ENCODE data around the gene GRM4.

GRM4 gene

DNA sequence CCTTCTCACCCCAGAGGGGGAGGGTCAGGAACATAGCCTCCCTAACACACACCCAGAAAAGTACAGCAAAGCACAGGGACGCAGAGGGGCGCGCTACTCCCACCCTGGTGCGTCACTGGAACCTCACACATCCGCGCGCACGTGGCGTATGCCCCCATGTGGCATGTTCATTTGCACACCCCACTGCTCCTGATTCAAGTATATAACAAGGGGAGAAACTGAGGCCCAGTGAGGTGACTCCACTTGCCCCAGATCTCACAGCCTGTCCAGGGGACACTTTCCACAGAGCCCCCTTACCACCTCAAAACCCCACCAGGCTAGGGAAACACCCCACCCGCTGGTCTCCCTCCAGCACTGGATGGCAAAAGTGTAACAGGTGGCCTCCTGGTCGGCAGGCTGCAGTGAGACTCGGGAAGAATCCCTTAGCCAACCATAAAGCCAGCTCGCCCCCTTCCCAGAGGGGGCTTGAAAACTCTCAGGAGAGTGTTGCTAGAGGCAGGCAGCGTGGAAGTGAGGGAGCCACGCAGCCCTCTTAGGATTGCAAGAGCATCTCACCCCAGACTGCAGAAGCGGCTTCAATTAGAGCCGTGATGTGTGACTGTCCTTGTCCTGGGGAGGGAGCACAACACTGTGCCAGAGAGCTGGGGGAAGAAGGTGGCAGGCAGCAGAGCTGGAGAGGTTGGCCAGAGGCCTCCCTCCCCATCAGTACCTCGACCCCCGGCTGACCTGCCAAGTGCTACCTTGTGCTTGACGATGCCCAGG is at the start of gene GRM4:
Gene GRM4 (minus strand): TSS at position 67 of the 762 bp plus-strand sequence. CDS start 12,591 bp downstream, outside the sequence.
- DNase-seq: peak; percentile 50

DNA sequence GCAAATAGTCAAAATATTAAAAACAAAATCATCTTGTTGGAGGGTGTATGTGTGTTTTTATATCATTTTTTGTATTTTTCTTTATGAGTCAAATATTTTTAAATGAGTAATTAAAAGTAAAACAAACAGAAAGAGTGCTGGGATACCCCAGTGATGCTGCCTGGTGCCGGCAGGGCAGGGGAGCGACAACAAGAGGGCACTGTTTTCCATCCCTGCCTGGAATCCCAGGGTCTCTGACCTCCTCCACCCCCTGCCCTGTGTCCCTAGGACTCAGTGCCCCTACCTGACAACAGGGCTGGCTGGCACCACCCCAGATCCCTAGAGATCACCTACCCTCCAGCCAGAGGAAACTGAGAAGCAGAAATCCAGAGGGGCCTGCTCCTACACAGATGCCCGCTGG is 48.9 kb upstream of the GRM4 start:
- no peak for DNase-seq

DNA sequence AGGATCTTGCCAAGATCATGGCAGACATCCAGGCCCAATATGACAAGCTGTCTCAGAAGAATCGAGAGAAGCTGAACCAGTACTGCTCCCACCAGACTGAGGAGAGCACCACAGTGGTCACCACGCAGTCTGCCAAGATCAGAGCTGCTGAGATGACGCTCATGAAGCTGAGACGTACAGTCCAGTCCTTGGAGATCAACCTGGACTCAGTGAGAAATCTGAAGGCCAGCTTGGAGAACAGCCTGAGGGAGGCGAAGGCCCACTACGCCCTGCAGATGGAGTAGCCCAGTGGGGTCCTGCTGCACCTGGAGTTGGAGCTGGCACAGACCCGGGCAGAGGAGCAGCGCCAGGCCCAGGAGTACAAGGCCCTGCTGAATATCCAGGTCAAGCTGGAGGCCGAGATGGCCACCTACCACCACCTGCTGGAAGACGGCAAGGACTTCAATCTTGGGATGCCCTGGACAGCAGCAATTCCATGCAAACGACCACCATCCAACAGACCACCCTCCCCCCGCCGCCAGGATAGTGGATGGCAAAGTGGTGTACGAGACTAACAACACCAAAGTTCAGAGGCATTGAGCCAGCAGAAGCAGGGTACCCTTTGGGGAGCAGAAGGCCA is 44.7 kb upstream of the GRM4 start:
- DNase-seq: peak; percentile 59

DNA sequence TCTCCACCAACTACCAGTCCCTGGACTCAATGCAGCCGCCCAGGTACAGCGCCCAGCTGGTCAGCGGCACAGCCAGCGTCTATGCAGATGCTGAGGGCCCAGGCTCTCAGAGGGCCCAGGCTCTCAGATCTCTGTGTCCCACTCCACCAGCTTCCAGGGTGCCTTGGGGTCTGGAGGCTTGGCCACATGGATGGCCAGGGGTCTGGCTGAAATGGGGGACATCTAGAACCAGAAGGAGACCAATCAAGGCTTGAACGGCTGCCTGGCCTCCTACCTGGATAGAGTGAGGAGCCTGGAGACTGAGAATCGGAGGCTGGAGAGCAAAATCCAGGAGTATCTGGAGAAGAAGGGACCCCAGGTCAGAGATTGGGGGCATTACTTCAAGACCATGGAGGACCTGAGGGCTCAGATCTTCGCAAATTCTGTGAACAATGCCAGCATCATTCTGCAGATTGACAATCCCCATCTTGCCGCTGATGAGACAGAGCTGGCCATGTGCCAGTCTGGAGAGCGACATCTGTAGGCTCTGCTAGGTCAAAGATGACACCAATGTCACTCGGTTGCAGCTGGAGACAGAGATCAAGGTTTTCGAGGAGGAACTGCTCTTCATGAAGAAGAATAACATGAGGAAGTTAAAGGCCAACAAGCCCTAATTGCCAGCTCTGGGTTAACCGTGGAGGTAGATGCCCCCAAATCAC is 44.1 kb upstream of the GRM4 start:
- DNase-seq: peak; percentile 37

DNA sequence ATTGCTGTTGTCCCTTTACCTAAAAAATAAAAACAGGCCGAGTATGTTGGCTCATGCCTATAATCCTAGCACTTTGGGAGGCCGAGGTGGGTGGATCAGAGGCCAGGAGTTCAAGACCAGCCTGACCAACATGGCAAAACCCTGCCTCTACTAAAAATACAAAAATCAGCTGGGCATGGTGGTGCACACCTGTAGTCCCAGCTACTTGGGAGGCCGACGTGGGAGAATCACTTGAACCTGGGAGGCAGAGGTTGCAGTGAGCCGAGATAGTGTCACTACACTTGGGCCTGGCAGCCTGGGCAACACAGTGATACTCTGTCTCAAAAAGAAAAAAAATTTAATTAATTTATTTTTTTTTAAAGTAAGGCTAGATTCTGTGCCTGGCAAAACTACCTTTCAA is 38.8 kb upstream of the GRM4 start:
- DNase-seq: peak; percentile 7

DNA sequence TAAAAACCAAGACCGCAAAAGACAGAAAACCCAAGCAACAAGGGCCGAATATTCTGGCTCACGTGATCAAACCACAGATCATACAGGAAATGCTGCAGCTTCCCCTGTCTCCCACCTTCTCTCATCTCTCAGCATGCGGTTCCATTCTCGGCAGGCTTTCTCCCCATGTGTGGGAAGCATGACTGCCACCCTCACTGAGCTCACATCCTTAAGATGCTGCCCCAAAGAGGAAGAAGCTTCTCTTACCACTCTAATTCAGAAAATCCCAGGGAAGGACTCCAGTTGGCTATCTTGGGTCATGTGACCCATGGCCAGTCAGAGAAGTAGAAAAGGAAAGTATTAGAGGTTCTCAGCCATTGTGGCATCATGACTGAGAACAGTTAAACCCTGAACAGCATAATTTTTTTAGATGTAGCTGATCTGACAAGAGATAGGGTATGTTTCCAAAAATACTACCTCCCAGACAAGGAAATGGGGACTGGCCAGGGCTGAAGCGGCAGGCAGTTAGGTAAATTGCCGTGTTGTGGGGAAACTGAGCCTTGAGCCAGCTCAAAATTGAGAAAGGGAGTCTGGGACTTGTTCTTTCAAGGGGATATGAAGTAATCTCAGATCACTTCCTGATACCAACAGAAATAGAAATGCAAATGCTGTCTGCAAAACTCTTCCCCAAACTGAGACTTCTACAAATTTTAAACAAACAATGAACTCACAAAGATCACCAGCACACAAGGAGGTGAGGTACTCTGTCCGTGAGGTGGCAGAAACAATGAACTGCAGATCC is 37.1 kb upstream of the GRM4 start:
- peak; percentile 27 for DNase-seq

DNA sequence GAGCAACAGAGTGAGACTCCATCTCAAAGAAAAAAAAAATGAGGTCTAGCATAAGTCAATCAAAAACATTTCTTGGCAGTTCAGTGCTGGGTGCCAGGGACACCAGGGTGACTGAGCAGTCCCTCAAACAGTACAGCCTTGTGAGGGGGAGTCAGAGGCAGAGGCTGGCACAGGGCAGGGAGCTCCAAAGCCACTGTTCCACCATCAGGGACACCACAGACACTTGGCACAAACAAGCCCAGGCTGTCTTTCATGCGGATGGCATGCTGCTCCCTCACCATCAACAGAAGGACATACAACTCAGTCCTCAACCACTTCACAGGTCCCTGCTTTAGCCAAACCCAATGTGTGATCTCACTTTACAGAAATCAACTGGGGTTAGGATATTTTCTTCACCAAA is 36.0 kb upstream of the GRM4 start:
- peak; percentile 30 for DNase-seq

DNA sequence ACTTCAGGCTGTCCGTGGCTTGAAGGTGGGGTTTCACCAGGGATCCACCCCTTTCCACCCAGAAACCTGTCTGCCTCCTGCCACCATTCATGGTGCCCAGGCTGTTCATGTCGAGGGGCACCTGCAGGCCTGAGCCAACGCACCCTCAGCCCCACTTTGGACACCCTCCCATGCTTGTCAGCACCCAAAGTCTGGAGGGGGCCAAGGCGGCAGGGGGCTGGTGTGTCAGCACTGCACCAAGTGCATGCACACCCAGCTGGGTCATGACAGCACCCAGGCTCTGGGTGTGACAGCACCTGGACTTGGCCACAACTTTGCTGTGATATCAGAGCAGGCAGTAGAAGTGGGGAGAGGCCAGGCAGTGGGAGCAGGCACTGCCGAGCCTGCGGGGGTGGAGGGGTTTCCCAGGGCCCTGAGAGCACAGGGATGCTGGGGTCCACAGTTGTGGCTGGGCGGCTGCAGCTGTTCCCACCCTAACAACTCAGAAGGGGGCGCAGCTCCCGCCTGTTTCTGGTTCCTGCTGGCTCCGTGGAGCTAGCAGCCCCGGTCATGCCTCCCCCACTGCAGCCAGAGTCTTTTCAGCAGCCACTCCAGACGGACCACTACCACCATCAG is 33.3 kb upstream of the GRM4 start:
- DNase-seq: peak; percentile 39

DNA sequence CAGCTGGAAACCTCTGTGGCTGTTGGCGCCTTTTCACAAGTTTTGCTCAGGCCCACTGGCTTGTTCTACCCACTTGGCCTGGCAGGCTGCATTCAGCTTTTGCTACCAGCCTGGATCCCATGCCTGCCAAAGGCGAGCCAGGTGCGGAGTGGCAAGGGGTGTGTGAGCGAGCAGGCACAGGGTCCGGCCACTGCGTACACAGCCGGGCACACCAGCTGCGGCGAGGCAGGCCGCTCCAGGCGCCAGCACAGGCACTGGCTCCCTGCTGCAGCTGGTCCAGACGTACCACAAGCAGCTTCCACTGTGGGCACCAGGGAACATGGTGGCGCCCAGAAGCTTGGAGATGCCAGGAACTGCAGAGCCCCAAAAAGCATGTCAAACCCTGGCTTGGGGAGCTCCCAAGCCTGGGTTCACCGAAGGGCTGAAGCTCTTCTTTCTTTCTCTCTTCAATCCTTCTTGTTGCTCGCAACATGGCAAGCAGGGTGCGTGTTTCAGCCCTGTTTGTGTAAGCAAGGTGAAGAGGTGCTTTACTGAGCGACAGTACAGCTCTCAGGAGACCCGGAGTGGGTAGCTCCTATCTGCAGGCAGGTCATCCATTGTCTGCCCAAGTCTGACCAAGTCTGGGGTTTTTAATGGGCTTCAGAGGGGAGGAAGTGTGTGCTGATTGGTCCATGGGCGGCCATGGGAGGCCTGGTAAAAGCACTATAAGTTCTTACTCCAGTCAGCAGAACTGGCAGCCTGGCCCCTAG is 32.6 kb upstream of the GRM4 start:
- DNase-seq: peak; percentile 35

DNA sequence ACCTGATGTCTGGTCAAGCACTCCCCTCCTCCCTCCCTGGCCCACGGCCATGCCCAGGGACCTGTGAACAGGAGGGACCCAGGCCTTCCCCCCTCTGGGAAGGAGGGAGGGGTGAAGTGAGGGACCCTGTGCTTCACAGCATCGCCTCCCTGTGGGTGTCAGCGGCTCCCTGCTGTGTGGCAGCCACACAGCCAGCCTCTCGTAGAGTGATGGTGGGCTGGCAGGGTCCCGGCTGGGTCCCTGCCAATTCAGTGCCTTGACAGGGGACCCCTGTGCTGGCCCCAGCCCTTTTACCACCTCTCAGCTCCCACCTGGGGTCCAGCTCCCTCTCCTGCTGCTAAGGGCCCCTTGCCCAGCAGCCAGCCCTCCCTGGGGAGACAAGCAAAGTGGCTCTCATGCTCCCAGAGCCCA is 31.3 kb upstream of the GRM4 start:
- peak; percentile 29 for DNase-seq

DNA sequence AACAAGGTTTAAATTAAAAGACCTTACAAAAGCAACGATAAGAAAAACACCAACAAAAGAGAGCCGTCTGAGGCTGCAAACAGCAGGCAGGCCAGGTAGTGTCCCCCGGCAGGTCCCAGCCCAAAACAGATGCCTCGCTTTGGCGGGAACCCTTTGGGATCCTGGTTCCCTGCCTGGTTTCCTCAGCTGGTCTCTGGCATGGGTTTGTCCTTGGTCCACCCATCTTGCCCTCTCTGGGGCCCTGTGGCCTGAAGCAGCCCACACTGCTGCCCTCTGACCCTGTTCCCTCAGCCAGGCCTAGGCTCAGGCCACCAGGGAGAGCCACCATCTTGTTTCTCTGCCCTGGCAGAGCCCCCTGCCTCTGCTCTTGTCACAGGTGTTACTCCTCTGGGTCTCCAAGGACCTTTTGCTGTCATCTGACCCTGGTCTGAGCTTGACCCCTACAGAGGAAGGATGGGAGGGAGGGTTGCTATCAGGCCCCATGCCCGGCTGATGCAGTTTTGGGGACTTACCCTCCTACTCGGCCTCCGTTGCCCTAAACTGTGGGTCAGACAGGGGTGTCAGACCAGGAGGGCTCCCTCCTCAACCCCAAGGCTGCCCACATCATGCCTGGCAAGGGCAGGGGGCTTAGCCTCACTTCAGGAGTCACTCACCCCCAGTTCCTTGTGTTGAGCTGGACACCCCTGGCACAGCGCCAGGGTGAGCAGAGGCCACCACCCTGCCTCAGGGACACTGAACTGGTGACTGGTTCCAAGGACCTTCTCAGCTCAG is 30.6 kb upstream of the GRM4 start:
- DNase-seq: peak; percentile 40

DNA sequence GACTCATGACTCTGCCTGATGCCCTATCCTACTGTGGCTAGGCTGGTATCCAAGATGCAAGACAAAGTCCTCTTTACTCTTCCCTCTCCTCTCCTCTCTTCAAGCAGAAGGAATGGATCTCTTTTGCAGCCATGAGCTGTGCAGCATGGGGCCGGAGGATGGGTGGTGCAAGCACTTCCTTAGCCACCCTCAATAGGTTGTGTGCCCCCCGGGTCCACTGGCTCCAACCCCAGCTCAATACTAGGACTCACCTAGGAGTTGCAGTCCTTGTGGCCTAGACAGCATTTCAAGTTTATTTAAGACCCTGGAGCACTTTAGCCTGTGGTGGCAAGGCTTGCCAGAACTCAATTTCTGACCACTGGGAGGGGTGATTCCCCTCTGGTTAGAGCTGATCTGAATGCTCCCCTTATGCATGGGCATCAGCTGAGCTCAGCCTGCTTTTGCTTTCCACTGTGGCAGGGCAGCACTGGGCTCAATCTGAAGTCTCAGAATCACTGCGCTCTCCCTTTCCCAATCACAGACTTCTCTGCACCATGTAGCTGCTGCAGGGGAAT is 29.0 kb upstream of the GRM4 start:
- peak; percentile 41 for DNase-seq

DNA sequence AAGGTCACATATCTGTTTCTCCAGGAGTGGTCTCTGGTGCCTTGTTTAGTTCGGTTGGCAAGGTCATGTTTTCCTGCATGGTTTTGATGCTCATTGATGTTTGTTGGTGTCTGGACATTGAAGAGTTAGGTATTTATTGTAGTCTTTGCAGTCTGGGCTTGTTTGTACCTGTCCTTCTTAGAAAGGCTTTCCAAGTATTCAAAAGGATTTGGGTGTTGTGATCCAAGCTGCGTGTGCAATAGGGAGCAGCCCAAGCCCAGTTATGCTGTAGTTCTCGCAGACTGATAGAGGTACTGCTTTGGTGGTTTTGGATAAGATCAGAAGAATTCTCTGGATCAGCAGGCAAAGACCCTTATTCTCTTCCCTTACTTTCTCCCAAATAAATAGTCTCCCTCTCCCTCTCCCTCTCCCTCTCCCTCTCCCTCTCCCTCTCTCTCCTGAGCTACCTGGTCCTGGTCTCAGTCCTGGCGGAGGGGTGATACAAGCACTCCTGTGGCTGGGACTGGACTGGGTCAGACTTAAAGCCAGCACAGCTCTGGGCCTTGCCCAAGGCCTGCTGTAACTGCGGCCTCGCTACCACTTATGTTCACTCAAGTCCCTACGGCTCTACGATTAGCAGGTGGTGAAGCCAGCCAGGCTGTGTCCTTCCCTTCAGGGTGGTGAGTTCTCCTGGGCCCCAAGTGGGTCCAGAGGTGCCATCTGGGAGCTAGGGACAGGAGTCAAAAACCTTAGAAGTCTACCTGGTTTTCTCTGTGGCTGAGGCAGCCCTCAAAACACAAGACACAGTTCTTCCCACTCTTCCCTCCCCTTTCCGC is 27.3 kb upstream of the GRM4 start:
- DNase-seq: peak; percentile 36

DNA sequence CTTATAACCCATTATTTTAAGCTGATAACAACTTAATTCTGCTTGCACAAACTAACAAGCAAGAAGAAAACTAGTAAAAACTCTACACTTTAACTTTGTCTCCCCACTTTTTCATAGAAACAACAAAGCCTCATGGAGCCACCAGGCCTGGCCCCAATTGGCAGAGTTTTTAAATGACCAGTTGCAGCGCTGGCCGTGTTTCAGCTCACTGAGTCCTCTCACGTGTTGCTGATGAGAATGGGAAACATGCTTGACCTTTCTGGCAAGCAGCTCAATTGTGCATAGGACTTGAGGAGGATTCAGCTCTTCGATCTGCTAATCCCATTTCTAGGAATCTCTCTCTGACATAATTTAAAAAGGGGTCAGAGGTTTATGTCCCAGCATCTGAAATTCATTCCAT is 24.5 kb upstream of the GRM4 start:
- DNase-seq: peak; percentile 11

DNA sequence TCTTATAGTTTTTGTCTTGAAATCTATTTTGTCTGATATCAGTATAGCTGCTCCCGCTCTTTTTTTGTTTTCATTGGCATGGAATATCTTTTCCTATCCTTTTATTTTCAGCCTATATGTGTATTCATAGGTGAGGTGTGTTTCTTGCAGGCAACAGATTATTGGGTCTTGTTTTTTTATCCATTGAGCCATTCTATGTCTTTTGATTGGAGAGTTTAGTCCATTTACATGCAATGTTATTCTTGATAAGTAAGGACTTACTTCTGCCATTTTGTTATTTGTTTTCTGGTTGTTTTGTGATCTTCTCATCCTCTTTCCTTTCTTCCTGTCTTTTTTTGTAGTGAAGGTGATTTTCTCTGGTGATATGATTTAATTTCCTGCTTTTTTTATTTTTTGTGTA is 24.0 kb upstream of the GRM4 start:
- no peak for DNase-seq

DNA sequence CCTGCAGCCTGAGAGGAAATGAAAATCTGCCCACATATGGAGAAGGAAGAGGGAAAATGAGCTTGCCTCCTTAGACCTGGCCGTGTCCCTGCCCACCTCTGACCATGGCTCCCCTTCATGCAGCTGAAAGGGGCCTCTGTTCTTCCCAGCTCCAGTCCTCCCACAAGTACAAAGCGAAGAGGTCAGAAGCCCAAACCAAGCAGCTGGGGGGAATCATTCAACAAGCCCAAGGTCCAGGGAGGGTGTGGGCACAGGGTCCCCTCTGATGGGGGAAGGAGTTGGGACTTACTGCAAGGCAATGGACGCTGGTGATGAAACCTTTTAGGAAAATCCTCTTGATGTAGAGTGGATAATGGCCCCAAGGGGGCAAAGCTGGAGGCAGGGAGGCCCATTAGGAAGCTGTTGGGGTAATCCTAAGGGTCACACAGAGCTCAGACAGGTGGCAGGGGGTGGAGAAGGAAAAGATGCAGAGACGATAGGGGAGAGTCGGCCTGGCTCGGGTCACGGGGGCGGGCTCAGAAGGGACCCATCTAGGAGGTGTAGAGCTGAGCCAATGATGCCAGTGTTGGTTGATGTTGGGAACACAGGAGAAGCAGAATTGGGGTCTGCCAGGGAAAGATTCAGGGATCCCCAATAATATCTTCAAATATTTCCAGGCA is 16.1 kb upstream of the GRM4 start:
- peak; percentile 41 for DNase-seq

DNA sequence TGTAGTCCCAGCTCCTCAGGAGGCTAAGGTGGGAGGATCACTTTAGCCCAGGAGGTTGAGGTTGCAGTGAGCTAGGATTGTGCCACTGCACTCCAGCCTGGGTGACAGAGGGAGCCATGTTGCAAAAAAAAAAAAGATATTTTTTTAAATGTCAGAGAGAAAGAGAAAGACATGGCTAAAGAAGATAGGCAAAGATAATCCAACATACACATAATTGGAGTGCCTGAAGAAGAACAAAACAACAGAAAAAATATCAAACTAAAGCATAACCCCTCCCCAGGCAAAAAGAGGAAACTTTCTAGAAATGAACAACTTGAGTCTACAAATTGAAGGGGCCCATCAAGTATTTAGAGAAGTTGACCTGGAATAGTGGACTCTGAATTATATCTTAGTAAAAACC is 14.0 kb upstream of the GRM4 start:
- DNase-seq: no peak

DNA sequence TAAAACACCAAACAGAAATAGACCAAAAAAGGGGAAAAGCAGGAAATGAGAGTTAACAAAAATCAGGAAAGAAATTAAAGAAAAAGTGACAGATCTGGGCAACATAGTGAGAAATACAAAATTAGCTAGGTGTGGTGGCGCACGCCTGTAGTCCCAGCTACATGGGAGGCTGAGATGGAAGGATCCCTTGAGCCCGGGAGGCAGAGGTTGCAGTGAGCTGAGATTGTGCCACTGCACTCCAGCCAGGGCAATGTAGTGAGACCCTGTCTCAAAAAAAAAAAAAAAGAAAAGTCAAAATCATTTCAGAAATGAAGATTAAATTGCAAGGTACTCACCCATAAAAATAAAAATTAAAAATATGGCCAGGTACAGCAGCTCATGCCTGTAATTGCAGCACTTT is 13.0 kb upstream of the GRM4 start:
- peak; percentile 1 for DNase-seq

DNA sequence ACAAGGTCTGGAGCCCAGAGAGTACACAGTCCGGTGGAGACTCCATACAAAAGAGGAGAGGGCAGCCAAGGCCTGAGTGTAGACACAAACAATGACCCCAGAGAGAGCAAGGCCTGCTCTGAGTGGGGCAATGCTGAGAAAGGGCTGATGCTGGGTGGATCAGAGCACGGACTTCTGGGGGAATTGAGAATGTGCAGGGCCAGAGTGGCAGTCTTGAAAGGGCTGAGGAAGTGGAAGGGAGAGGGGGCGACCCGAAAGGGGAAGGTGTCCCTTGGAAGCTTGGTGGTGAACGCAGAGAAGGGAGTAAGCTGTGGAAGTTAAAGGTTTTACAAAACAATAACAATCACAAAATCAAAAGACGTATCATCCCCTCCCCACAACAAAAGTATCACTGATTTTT is 12.0 kb upstream of the GRM4 start:
- peak; percentile 40 for DNase-seq
